H1 (cell line): ENCODE results near the gene CIB4. TPM values are rescaled to one million over a fixed set of nuclear protein-coding genes. Genes with fewer than 3 reads are reported as not detected.

Source experiments
- CTCF ChIA-PET: fragments of 300-600 bp; sonication (Branson Sonifier 250); formaldehyde crosslinking; loops from one replicate; lab custom pipeline; 2021; ENCODE audit not compliant: partially characterized antibody; lab: Charles Lee
- POLR2A ChIA-PET: fragments of 300-600 bp; sonication (Branson Sonifier 250); formaldehyde crosslinking; loops from one replicate; lab custom pipeline; 2021; ENCODE audit warnings: inconsistent platforms; ENCODE audit not compliant: partially characterized antibody; lab: Charles Lee
- DNase-seq, 2 experiments: peaks; one replicate each; pipeline versions ENCODE4 v3.0.0 to v3.0.0-alpha.2; 2010 to 2022; ENCODE audit warnings: low spot score in 2 of 2, low read depth in 1 of 2, mixed read lengths in 1 of 2
- FAIRE-seq: peaks from 2 replicates; lab custom pipeline; 2011; peaks lifted over from hg19 to GRCh38; lab: Jason Lieb, UNC
- H2AFZ ChIP-seq: 2 replicates; pipeline ENCODE4 v1.8.1; 2012; ENCODE audit warnings: low read length, inconsistent platforms
- H2AK5ac ChIP-seq: 2 replicates; pipeline ENCODE4 v1.6.1; 2013; ENCODE audit warnings: low read depth, low read length
- H2BK120ac ChIP-seq: replicated peaks from 2 replicates; pipeline ENCODE3; 2013; ENCODE audit warnings: low read depth, low read length, inconsistent platforms
- H2BK12ac ChIP-seq: 2 replicates; pipeline ENCODE4 v1.6.1; 2013; ENCODE audit warnings: low read depth, low read length
- H2BK15ac ChIP-seq: 2 replicates; pipeline ENCODE4 v1.6.1; 2013; ENCODE audit warnings: low read length
- H2BK20ac ChIP-seq: 2 replicates; pipeline ENCODE4 v1.6.1; 2013; ENCODE audit warnings: low read length
- H2BK5ac ChIP-seq: 2 replicates; pipeline ENCODE4 v1.6.1; 2013; ENCODE audit warnings: low read depth, low read length
- H3K14ac ChIP-seq: 2 replicates; pipeline ENCODE4 v1.6.1; 2013; ENCODE audit warnings: inconsistent platforms; ENCODE audit not compliant: insufficient read length
- H3K18ac ChIP-seq: 2 replicates; pipeline ENCODE4 v1.6.1; 2013; ENCODE audit warnings: low read length; ENCODE audit errors: extremely low read depth
- H3K23ac ChIP-seq: 2 replicates; pipeline ENCODE4 v1.6.1; 2013; ENCODE audit warnings: inconsistent platforms; ENCODE audit not compliant: insufficient read length
- H3K23me2 ChIP-seq: 2 replicates; pipeline ENCODE4 v1.6.1; 2013; ENCODE audit warnings: low read depth, low read length
- H3K27ac ChIP-seq: 2 replicates; pipeline ENCODE4 v1.6.1; 2011; ENCODE audit warnings: low read depth, low read length, inconsistent platforms
- H3K27me3 ChIP-seq, 4 experiments: replicated peaks in 1 of 4; 1 replicate in 1 of 4; 2 replicates in 3 of 4; pipeline versions ENCODE4 v1.6.1 to v1.8.1; 2011 to 2013; ENCODE audit warnings: low read length in 3 of 4, mild to moderate bottlenecking in 3 of 4, inconsistent platforms in 2 of 4, mixed read lengths in 2 of 4, moderate library complexity in 1 of 4; ENCODE audit not compliant: control insufficient read depth in 3 of 4, insufficient read depth in 3 of 4; ENCODE audit errors: extremely low read depth in 1 of 4
- H3K36me3 ChIP-seq, 4 experiments: 2 replicates each; pipeline versions ENCODE4 v1.6.1 to v1.8.1; 2011 to 2013; ENCODE audit warnings: mild to moderate bottlenecking in 4 of 4, low read length in 3 of 4, moderate library complexity in 2 of 4, control low read depth in 1 of 4, inconsistent platforms in 1 of 4; ENCODE audit not compliant: insufficient read depth in 4 of 4, control insufficient read depth in 2 of 4
- H3K4ac ChIP-seq: replicated peaks from 2 replicates; pipeline ENCODE3; 2013; ENCODE audit warnings: low read length, low read depth, mixed read lengths, inconsistent platforms; ENCODE audit not compliant: insufficient read length
- H3K4me1 ChIP-seq, 4 experiments: replicated peaks in 1 of 4; 1 replicate in 1 of 4; 2 replicates in 3 of 4; pipeline versions ENCODE4 v1.6.1 to v1.8.1; 2011 to 2013; ENCODE audit warnings: low read length in 3 of 4, inconsistent platforms in 2 of 4, mixed read lengths in 1 of 4; ENCODE audit not compliant: insufficient read depth in 4 of 4, control insufficient read depth in 3 of 4
- H3K4me2 ChIP-seq, 2 experiments: 2 replicates each; pipeline versions ENCODE4 v1.6.1 to v1.8.1; 2011 to 2013; ENCODE audit warnings: low read depth in 2 of 2, low read length in 2 of 2, control low read depth in 1 of 2, inconsistent platforms in 1 of 2, mild to moderate bottlenecking in 1 of 2; ENCODE audit not compliant: insufficient read depth in 1 of 2
- H3K4me3 ChIP-seq, 4 experiments: fragments of 200-600, 300-600 bp in 1 of 4; sonication (generic), shearing (Covaris generic), sonication (Bioruptor Twin) in 1 of 4; 2 replicates each; pipeline versions ENCODE4 v1.5.1 to v1.8.1; 2011 to 2016; ENCODE audit warnings: low read length in 4 of 4, low read depth in 3 of 4, control low read depth in 2 of 4, inconsistent platforms in 2 of 4, mild to moderate bottlenecking in 2 of 4, mixed read lengths in 1 of 4, moderate library complexity in 1 of 4; ENCODE audit not compliant: insufficient read depth in 2 of 4; ENCODE audit errors: extremely low read depth in 1 of 4
- H3K56ac ChIP-seq: replicated peaks from 2 replicates; pipeline ENCODE3; 2013; ENCODE audit warnings: low read depth, mild to moderate bottlenecking, mixed read lengths, low read length, inconsistent platforms; ENCODE audit not compliant: insufficient read length
- H3K79me1 ChIP-seq: 2 replicates; pipeline ENCODE4 v1.6.1; 2013; ENCODE audit warnings: low read depth, low read length, control low read depth
- H3K79me2 ChIP-seq, 2 experiments: 2 replicates each; pipeline versions ENCODE4 v1.6.1 to v1.8.1; 2012 to 2013; ENCODE audit warnings: low read length in 2 of 2, mild to moderate bottlenecking in 2 of 2, inconsistent platforms in 1 of 2; ENCODE audit not compliant: insufficient read depth in 2 of 2, control insufficient read depth in 1 of 2
- H3K9ac ChIP-seq, 4 experiments: replicated peaks in 1 of 4; 1 replicate in 1 of 4; 2 replicates in 3 of 4; pipeline versions ENCODE4 v1.6.1 to v1.8.1; 2011 to 2013; ENCODE audit warnings: low read depth in 3 of 4, low read length in 3 of 4, control low read depth in 2 of 4, mild to moderate bottlenecking in 2 of 4, moderate library complexity in 2 of 4, inconsistent platforms in 1 of 4; ENCODE audit errors: extremely low read depth in 1 of 4
- H3K9me3 ChIP-seq, 2 experiments: 2 replicates each; pipeline versions ENCODE4 v1.6.1 to v1.8.1; 2012 to 2013; ENCODE audit warnings: mild to moderate bottlenecking in 2 of 2, moderate library complexity in 2 of 2, control low read depth in 1 of 2, inconsistent platforms in 1 of 2, low read depth in 1 of 2, low read length in 1 of 2, mixed read lengths in 1 of 2; ENCODE audit not compliant: insufficient read depth in 2 of 2
- H4K20me1 ChIP-seq, 2 experiments: replicated peaks in 1 of 2; 2 replicates each; pipeline versions ENCODE3 to v1.8.1; 2011 to 2013; ENCODE audit warnings: inconsistent platforms in 2 of 2, low read length in 2 of 2, mild to moderate bottlenecking in 1 of 2; ENCODE audit not compliant: insufficient read depth in 2 of 2, control insufficient read depth in 1 of 2
- H4K5ac ChIP-seq: 2 replicates; pipeline ENCODE4 v1.6.1; 2013; ENCODE audit warnings: low read length, low read depth, mixed read lengths, inconsistent platforms; ENCODE audit not compliant: insufficient read length
- H4K8ac ChIP-seq: 2 replicates; pipeline ENCODE4 v1.8.0; 2013; ENCODE audit warnings: mild to moderate bottlenecking, moderate library complexity, low read length, inconsistent platforms; ENCODE audit not compliant: insufficient read depth; ENCODE audit errors: extremely low read depth
- H4K91ac ChIP-seq: replicated peaks from 2 replicates; pipeline ENCODE3; 2013; ENCODE audit warnings: low read length, mixed read lengths, inconsistent platforms; ENCODE audit not compliant: insufficient read length
- CBX5 ChIP-seq: fragments of 300-800, 300-1000 bp; sonication (generic); IDR thresholded peaks from 2 replicates; pipeline ENCODE4 v1.7.1; 2016; ENCODE audit warnings: antibody characterized with exemption, low read length, low read depth
- EGR1 ChIP-seq: IDR thresholded peaks from 2 replicates; pipeline ENCODE4 v1.6.1; 2011; ENCODE audit warnings: low read depth, low read length, borderline replicate concordance
- EP300 ChIP-seq, 2 experiments: IDR thresholded peaks; 1 replicate in 1 of 2; 2 replicates in 1 of 2; pipeline ENCODE4 v1.6.1; 2011 to 2012; ENCODE audit warnings: low read depth in 2 of 2, low read length in 2 of 2, mild to moderate bottlenecking in 2 of 2, borderline replicate concordance in 1 of 2, inconsistent platforms in 1 of 2, moderate library complexity in 1 of 2
- GABPA ChIP-seq: IDR thresholded peaks from 2 replicates; pipeline ENCODE4 v1.6.1; 2011; ENCODE audit warnings: mild to moderate bottlenecking, low read length, moderate library complexity, borderline replicate concordance; ENCODE audit not compliant: insufficient read depth
- WGBS, 2 experiments: shearing (Covaris generic) in 1 of 2; methylation state at CpG; one replicate each; pipeline versions ENCODE4 v1.1.6 to v1.1.7; 2013 to 2015; ENCODE audit warnings: low lambda C conversion rate in 2 of 2, mixed read lengths in 2 of 2, inconsistent platforms in 1 of 2, low coverage in 1 of 2, missing lambda C conversion rate in 1 of 2; ENCODE audit not compliant: insufficient replicate concordance in 2 of 2, insufficient coverage in 1 of 2, insufficient read length in 1 of 2; ENCODE audit errors: extremely low coverage in 1 of 2, missing lambda C conversion rate in 1 of 2; 5-methylcytosine and 5-hydroxymethylcytosine counted together
- polyA plus RNA-seq, 7 experiments: library from polyadenylated mRNA; depleted of rRNA in 3 of 7; stranded (reverse) in 5 of 7; unstranded in 2 of 7; fragments of >200 nt in 5 of 7; fragments of 200-250 nt in 2 of 7; gene quantifications; 1 replicate in 5 of 7; 2 replicates in 1 of 7; 4 replicates in 1 of 7; pipeline versions ENCODE4 v1.2.1 to v1.2.3, GENCODE V29; 2011 to 2013; ENCODE audit warnings: missing spikeins in 2 of 7, mixed read lengths in 2 of 7
- total RNA-seq: library from RNA; stranded (reverse); fragmentation: NEBNext Ultra II Directional; extraction: Animal tissue kit (Norgen Biotek cat#: 25700); gene quantifications from 2 replicates; pipeline ENCODE4 v1.2.1, GENCODE V29; 2021

The CIB4 gene
- total and polyA plus RNA-seq, 2 of the 8 experiments (the other 6 are each of a cell fraction or from before 2014, with no cell fraction given) = not detected

GRCh38 chr2:26542194-26542455, 99.0 kb downstream of the CIB4 start:
- H3K18ac ChIP-seq = no peak overlapping the region
- H3K79me1 ChIP-seq = no peaks in the 10 kb centered on the region
- CTCF ChIA-PET = interaction anchor here (1.6 to 7.8 kb wide), 8 partner anchors 9 to 221 kb away, joined by 4 to 91 read pairs (median 8); partner anchors contain the start of gene SLC35F6
- H2BK120ac ChIP-seq = no peak overlapping the region
- no peak for DNase-seq
- H3K79me2 ChIP-seq = no peaks in the 10 kb centered on the region
- no peak overlapping the region for H2AK5ac ChIP-seq
- no peak overlapping the region for H2BK12ac ChIP-seq
- H4K8ac ChIP-seq = no peak overlapping the region
- H4K91ac ChIP-seq = no peak overlapping the region
- H3K4me2 ChIP-seq = no peak overlapping the region
- WGBS, 2 experiments = 85% methylated on average over 5 of the region's 5 CpGs; no CpG with 5 or more reads in 1 of the 2 experiments
- H3K4ac ChIP-seq = no peak overlapping the region
- no peak overlapping the region for H3K4me3 ChIP-seq
- H3K4me1 ChIP-seq = peaks cover 3 to 7% (median 5%) of the 10 kb centered on the region in 4 experiments
- no peaks in the 10 kb centered on the region for H3K36me3 ChIP-seq
- H2BK20ac ChIP-seq = no peak overlapping the region
- no peak overlapping the region for H2AFZ ChIP-seq
- TF ChIP-seq GABPA (no peak), EP300 (IDR thresholded peaks at IDR 0.05; ENCODE audit: borderline replicate concordance in 1 of 2, low read depth in 2 of 2, low read length in 2 of 2) (no peak), EGR1 (no peak), CBX5 (no peak)
- no peaks in the 10 kb centered on the region for H3K9me3 ChIP-seq
- no peak overlapping the region for H3K9ac ChIP-seq
- no peak overlapping the region for H3K14ac ChIP-seq
- no peak overlapping the region for H3K56ac ChIP-seq
- POLR2A ChIA-PET = interaction anchor here (1.4 kb wide), 1 partner anchor 16 kb away, joined by 3 read pairs; no protein-coding TSS in a partner anchor
- H3K23me2 ChIP-seq = no peaks in the 10 kb centered on the region
- H3K27me3 ChIP-seq = no peaks in the 10 kb centered on the region; a peak in 1 of 7 replicates
- H4K20me1 ChIP-seq = no peaks in the 10 kb centered on the region
- H2BK5ac ChIP-seq = no peak overlapping the region
- no peak for FAIRE-seq
- no peak overlapping the region for H2BK15ac ChIP-seq
- no peak overlapping the region for H3K27ac ChIP-seq
- H3K23ac ChIP-seq = no peak overlapping the region
- H4K5ac ChIP-seq = no peak overlapping the region
